CD4-positive, alpha-beta T cell treated with Interleukin-15 for 1 hour (primary cell): ENCODE data around the gene KRTAP10-9.

Experiments
- DNase-seq: peaks from one replicate; pipeline ENCODE4 v3.0.0-alpha.2; 2020

Gene KRTAP10-9

GRCh38 chr21:44667612-44668011, 40.7 kb downstream of the KRTAP10-9 start:
- DNase-seq = no peak

GRCh38 chr21:44670642-44671432, 43.9 kb downstream of the KRTAP10-9 start:
- DNase-seq = no peak

GRCh38 chr21:44671911-44672310, 45.0 kb downstream of the KRTAP10-9 start:
- no peak for DNase-seq

GRCh38 chr21:44677881-44678280, 51.0 kb downstream of the KRTAP10-9 start:
- DNase-seq = no peak
